Mesenteric fat pad (tissue), 1 donor: ENCODE results near the gene SLC4A5. TPM values are rescaled to one million over a fixed set of nuclear protein-coding genes. Genes with fewer than 3 reads are reported as not detected.
"Not testable (repeated sequence)": the region's sequence is repeated elsewhere in the genome, so short reads cannot be mapped to it uniquely, and the experiment has no call there.

Source experiments
- DNase-seq: peaks from one replicate; pipeline ENCODE4 v3.0.0-alpha.2; 2020; ENCODE audit warnings: low spot score
- total RNA-seq: library from RNA; stranded (reverse); fragmentation: NEBNext Ultra II Directional; extraction: Animal tissue kit (Norgen Biotek cat#: 25700); gene quantifications from one replicate; pipeline ENCODE4 v1.2.1, GENCODE V29; 2021
- donor health status: DM: yes; HTN: yes; CAD: no.

The SLC4A5 gene
- total RNA-seq, 1 donor from 2014 or later: 2.0 TPM

DNA sequence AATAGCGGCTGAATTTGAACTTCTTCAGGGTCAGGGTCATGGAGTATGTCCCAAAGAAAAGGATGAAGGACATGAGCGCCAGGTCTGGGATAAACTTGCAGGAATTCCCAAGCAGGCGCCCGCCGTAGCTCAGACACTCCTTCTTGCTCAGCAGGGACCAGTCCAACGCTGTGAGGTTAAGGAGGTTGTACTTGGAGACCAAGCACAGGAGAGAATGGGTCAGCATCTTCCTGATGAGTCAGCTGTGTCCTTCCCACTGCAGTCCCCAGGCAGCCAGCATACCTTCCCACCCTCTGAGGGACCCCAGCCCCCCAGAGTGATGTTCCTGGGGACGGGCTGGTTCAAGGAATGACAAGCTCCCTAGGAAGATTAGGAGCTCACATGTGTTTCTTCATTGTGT is 103.9 kb downstream of the SLC4A5 start:
- peak; percentile 65 for DNase-seq

DNA sequence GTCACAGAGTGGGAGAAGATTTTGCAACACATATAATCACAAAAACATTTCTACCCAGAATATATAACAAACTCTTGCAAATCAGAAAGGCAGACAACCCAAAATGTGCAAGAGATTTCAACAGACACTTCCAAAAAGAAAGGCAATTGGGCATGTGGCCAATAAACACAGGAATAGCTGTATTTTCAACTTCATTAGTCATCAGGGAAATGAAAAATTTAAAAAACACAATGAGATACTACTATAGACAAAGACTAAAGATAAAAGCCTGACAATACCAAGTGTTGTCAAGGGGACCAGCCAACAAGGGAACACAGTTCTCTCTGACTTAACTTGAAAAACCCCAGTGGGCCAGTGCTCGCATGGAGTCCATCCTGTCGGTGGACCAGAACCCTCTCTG is 104.3 kb downstream of the SLC4A5 start:
- no peak for DNase-seq

DNA sequence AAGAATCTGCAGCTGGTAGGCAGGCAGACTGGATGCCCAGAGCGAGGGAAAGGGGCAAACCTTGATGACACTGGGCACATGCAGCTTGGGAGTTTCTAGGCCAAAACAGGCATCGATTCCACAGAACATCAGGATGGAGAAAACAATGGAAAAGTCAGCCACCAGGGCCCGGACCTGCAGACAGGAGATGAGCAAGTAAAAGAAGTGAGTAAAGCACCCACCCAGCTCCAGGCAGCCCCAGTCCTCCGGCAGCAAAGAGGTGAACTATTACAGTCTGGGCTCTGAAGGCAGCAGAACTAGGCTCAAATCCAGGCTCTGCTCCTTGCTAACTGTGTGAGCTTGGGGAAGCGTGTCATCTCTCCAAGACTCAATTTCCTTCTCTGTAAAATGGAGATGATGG is 108.2 kb downstream of the SLC4A5 start:
- no peak for DNase-seq

DNA sequence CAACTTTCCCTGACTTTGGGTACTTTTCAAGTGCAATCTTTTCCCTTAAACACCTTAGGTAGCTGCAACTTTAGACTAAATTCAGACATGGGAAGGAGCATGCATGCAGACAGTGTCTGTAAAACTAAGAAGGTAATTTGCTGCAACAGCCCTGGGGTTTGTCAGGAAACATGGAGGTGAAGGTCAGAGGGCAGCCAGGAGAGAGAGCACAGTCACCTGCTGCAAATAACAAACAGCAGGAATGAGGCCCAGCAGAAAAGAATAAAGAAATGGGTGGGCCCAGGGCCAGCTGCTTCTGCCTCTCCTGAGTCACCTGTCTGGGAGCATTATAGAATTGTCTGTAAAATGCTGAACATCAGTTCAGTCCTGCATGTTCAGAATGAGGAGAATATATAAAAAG is 109.6 kb downstream of the SLC4A5 start:
- no peak for DNase-seq

DNA sequence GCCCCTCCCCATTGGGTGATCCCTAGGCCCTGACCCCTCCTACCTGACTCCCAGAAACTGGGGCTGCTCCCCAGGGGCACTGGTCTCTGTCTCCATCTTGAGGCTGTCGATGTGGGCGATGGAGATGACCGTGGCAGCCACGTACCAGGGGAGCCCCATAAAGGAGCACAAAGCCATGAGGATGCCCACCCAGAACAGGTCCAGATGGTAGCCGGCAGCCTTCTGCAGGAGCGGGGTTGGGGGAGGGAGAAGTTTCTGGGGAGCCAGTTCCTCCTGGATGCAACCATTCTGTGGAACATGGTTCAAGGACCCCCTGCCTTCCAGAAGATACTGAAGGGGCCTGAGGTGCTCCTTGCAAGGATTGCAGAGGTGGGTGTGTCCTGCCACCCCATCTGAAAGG is 110.8 kb downstream of the SLC4A5 start:
- DNase-seq: no peak

DNA sequence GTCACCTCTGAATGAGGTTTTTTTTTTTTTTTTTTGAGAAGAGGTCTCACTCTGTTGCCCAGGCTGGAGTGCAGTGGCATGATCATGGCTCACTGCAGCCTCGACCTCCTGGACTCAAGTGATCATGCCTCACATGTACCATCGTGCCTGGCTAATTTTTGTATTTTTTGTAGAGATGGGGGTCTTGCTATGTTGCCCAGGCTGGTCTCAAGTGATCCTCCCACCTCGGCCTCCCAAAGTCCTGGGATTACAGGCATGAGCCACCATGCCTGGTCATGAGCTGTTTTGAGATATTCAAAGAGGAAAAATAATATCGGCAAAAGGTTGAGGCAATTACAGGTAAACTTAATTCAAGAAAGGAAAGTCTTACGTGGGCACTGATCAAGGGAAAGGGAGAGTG is 113.4 kb downstream of the SLC4A5 start:
- DNase-seq: not testable (repeated sequence)

DNA sequence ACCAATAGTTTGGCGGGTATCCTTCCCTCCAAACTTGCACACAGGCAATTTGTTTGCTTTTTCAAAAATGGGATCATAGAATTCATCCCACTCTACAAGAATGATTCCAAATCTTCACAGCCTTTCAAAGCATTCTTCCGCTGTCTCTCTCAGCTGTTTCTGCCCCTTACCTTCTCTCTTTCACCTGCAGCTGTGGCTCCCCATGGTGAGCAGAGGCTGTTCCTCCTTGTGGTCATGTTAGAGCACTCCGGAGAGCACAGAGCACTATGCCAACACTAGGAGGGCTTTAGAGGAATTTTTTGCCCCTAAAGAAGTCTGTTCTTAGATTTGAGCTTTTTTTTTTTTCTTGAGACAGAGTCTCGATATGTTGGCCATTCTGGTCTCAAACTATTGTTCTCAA is 114.4 kb downstream of the SLC4A5 start:
- DNase-seq: no peak

DNA sequence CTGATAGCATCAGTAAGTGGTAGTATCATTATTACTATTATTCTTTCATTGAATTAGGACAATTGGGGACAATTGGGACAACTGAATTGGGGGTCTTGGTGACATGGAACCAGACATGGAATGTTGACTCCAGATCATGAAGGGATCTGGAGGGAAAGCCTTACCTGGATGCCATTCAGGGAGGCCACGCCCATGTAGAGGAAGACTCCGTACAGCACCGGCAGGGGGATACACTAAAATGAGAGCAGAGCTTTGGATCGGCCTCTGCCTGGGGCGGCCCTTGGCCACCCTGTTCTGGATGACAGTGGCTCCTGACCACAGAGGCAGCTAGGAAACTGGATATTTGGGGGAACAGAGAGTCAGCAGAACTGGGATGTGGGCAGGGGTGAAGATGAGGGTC is 115.6 kb downstream of the SLC4A5 start:
- no peak for DNase-seq

DNA sequence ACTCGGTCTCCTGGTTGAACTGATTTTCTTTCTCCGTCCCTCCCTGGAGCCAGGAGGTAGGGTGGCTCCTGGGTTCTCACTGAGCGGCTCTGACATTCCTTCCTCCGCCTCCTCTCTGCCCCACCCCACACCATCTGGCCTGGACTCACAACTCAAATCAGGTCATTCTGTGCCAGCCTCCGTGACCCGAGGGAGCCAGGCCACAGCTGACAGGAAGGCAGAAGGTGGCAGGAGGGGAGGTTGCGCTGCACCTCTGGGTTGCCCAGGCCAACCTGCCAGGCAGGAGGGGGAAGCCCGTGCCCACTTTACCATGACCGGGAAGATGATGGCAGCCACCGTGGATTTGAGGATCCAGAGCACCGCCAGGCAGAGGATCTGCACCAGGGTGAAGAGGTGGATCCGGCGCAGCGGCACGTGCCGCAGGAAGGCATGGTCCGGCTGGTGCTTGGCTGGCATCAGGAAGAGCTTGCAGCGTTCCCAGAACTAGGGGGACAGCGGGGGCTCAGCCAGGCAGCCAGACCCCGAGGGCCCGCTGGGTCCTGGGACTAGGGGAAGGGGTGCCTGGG is 116.5 kb downstream of the SLC4A5 start:
- no peak for DNase-seq

DNA sequence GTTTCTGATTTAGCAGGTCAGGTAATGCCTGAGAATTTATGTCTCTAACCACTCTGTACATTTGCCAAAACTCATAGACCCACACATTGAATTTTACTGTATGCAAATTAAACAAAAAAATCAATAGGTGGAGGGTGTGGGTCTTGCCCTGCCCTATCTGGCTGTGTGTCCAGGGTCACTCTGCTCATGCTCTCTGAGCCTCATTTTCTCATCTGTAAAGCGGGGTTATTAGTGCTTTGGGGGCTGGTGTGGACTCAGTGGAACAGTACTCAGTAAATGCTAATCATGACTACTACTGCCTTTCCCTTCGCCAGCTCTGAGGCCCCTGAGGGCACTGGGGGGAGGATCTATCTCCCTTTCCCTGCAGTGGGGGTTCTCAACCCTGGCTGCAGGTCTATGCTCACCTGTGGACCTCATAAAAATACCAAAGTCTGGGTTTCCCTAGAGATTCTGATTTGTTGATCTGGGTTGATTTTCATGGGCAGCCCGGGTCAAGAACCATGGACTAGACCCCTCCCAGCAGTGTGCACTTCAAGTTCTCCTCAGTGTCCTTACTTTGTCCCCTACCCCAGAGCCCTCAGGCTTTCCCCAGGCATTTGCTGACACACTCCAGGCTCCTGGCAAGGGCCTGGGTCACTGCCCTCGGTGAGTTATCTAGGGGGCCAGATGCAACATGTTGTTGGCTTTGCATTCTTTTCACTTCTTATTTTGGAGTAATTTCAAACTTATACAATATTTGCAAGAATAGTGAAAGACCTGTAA is 117.3 kb downstream of the SLC4A5 start:
- no peak for DNase-seq

DNA sequence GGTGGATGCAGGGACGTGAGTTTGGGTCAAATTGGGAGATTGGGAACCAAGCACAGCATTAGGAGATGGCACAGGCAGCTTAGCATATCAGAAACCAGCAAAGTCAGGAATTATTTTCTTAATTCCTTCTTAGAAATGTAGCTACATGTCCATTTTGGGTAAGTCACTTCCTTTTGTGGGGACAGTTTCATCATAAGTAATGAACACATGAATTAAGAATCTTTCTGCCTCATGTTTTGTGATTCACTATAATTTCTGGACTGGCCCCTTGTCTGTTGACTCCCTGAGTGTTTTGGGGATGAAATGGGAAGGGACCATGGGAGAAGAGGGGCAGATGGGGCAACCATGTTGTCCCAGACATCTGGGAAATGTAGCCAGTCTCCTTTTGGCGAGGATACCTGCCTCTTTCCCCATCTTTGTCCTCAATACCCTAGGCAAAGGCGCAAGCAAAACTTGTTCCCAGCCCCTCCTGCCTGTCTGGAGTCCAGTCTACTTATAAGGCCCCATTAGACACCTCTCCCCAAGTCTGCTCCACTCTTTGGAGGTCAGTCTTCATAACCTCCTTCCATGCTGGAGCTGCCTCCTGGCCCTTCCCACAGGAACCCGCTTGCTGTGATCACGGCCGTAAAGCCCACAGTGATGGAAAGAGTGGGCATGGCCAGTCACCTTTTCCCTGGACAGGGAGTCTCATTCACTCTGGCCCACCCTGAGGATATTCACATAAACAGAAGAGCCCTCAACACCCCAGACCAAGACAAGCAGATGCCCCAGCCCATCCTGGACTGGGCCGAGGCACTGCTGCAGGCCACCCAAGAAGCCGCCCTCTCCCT is 119.1 kb downstream of the SLC4A5 start:
- DNase-seq: peak; percentile 81

DNA sequence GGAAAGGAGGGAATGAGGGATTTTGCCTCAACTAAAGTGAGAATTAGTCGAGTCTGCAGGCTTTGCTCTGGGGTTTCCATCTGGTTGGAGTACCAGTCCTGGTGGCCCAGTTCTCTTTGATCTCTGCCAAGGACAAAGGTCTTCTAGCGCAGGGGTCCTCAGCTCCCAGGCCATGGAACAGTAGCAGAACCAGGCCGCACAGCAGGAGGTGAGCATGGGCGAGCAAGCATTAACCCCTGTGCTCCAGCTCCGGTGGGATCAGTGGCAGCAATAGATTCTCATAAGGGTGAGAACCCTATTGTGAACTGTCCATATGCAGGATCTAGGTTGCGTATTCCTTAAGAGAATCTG is 120.9 kb downstream of the SLC4A5 start:
- DNase-seq: no peak

DNA sequence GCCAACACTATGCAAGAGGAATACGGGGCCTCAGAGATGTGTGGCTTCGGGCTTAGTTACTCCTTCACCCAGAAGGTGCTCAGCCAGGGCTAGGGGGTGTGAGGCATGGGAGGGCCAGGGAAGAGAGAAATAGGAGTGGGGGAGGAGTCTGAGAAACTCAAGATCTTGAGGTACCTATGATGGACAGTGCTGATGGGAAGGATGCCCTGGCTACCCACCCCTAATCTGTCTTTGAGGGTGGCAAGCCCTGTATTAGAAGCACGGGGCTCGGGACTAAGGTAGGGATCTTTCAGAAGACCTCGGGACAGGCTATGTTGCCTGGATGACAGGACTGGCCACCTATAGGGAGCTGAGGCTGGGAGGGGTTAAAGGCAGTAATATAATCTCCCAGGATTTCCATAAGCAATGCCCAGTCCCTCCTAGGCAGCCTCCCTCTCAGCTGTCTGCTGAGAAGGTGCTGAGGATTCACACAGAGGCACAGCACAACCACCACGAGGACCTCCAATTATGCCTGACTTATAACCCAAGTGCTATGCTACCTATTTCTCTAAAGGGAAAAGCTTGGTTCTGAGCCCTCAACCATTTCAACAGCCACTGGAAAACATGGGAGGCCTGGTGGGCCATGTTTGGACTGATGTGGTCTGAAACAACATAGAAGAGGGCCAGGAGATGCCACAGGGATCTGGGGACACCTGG is 121.5 kb downstream of the SLC4A5 start:
- no peak for DNase-seq

DNA sequence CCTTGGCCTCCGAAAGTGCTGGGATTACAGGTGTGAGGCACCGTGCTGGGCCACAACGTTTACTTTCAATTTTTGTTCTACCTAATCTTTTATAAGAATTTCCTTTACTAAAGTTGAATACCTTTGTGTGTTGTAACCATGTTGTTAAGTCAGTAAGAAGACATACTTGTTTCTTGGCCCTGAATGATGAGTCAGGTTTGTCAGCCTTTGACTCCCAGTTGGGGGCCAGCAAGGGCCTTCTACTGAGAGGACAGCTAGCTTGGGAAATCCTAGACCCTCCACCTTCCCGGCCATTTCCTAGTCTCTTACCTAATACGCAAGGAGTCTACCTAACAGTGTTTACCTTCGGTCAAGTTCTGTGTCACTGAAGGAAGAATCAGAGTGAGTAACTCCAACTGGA is 122.1 kb downstream of the SLC4A5 start:
- no peak for DNase-seq

DNA sequence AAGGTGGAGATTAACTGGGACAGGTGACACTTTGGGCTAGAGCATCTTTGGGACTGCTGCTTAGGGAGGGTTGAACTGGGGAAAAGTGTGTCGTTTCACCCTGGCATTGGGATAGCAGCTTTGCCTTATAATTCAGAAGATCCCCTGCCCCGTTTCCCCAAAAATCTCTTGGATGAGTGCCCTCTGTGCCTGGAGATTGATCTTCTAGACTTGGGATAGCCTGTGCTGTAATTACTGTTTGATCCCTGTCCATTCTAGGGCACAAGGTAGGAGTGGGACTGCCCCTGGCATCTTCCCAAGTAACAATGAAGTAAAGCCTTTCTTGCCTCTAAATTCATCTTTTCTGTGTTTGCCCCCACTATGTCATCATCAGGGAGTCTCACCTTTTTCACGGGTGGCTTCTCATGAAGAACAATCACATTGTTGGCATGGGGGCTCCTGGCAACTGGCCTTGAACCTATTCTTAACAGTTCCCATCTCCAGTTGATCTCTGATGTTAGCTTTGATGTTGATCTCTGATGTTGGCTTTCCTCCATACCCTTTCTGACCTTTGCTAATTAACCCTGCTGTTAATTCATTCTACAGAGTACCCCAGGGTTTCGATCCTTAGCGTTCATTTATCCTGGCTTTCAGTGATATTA is 123.2 kb downstream of the SLC4A5 start:
- no peak for DNase-seq

DNA sequence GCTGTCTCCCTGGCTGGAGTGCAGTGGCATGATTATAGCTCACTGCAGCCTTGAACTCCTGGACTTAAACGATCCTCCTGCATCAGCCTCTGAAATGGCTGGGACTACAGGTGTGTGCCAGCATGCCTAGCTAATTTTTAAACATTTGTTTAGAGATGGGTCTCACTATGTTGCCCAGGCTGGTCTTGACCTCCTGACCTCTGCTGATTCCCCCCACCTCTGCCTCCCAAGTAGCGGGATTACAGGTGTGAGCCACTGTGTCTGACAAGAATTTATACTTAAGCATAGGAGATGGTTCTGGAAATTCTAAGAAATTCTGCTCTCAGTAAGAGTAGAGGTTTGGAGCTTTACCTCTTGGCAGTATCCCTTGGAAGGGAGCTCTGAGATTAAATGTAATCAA is 126.6 kb downstream of the SLC4A5 start:
- DNase-seq: peak; percentile 20

DNA sequence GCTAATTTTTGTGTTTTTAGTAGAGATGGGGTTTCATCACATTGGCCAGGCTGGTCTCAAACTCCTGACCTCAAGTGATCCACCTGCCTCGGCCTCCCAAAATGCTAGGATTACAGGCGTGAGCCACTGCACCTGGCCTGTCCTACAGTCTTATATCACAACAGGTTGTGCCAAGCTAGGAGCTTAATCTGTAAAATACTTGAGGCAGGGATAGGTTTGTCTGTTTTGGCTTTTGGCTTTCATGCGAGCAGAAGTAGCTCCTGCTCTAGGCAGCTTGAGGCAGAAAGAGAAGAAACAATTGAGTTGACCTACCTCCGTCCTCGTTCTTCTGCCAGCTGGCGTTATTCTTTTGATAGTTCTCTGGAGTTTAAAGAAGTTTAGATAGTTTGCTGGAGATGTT is 127.4 kb downstream of the SLC4A5 start:
- not testable (repeated sequence) for DNase-seq

DNA sequence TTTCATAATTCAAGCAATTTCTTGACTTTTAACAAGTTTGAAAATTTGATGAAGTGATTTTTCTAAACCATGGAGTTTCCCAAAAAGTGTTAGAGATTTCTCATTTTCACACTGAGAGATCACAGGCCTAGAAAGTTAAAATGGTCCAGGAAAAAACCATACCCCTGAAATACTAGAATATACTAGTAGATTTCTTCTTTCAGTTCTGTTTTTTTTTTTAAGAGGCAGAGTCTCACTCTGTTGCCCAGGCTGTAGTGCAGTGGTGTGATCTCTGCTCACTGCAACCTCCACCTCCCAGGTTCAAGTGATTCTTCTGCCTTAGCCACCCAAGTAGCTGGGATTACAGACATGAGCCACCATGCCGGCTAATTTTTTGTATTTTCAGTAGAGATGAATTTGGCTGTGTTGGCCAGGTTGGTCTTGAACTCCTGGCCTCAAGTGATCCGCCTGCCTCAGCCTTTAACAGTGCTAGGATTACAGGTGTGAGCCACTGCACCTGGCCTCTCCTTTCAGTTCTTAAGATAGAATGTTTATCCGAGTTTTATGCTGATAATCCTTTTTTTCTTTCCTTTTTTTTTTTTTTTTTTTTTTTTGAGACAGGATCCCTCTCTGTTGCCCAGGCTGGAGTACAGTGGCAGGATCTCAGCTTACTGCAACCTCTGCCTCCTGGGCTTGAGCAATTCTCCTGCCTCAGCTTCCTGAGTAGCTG is 130.4 kb downstream of the SLC4A5 start:
- no peak for DNase-seq

DNA sequence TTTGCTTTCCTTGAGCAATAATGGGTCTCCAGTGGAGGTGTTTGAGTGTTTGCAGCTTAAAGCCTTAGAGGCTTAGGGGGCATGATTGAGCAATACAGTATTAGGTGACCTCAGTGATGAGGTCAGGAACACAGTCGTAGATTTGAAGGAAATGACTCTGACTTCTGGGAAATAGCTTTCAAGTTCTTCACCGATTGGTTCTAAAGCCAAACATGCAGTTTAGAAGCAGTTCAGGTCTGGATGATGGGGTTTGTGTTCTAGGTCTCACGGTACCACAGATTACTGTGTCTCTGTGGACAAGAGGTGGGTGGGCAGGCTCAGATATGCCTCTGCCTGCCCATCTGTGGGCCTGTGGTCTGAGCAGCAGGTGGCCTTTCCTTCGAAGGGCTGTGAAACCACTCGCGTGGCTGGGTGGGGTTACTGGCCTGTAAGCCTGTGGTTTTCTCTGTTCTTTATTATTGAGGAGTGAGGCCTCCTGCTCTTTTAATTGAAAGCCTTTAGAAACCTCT is 137.0 kb downstream of the SLC4A5 start:
- DNase-seq: peak; percentile 81

DNA sequence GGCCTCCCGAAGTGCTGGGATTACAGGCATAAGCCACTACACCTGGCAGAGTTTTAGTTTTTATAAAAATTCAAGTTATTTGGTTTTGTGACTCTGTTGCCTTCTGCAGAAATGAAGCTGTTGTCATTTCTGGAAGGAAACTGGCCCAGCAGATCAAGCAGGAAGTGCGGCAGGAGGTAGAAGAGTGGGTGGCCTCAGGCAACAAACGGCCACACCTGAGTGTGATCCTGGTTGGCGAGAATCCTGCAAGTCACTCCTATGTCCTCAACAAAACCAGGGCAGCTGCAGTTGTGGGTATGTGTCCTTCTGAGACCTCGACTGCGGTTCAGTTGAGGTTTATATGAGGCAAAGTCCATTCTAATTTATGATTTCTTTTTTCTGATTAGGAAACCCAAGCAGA is 137.6 kb downstream of the SLC4A5 start:
- peak; percentile 65 for DNase-seq
